CD14-positive monocyte (primary cell): ENCODE results near the gene PDZRN3. TPM values are rescaled to one million over a fixed set of nuclear protein-coding genes. Genes with fewer than 3 reads are reported as not detected.

Experiments
- DNase-seq, 3 donors: peaks; one replicate each; pipeline ENCODE4 v3.0.0-alpha.2; 2011 to 2022
- H2AFZ ChIP-seq: 2 replicates; pipeline ENCODE4 v1.6.0; 2012; ENCODE audit warnings: mild to moderate bottlenecking, low read depth, low read length, inconsistent platforms; ENCODE audit not compliant: insufficient read depth, poor library complexity, severe bottlenecking
- H3K27ac ChIP-seq, 2 donors: 1 replicate in 1 of 2; 2 replicates in 1 of 2; pipeline ENCODE4 v1.5.1; 2012 to 2013; ENCODE audit warnings: low read length in 2 of 2, control low read depth in 1 of 2, inconsistent platforms in 1 of 2, low read depth in 1 of 2, mild to moderate bottlenecking in 1 of 2
- H3K27me3 ChIP-seq, 2 donors: one replicate each; pipeline versions ENCODE4 v1.6.0 to v1.6.1; 2011 to 2013; ENCODE audit warnings: low read length in 2 of 2; ENCODE audit not compliant: control insufficient read depth in 2 of 2, insufficient read depth in 2 of 2
- H3K36me3 ChIP-seq, 2 donors: replicated peaks in 1 of 2; 1 replicate in 1 of 2; 2 replicates in 1 of 2; pipeline versions ENCODE4 v1.5.1 to v1.6.1; 2012 to 2013; ENCODE audit warnings: low read length in 2 of 2, control low read depth in 1 of 2, inconsistent platforms in 1 of 2, mild to moderate bottlenecking in 1 of 2; ENCODE audit not compliant: insufficient read depth in 2 of 2, control insufficient read depth in 1 of 2
- H3K4me1 ChIP-seq, 2 donors: 1 replicate in 1 of 2; 2 replicates in 1 of 2; pipeline versions ENCODE4 v1.5.1 to v1.6.1; 2012 to 2013; ENCODE audit warnings: low read length in 2 of 2, control low read depth in 1 of 2, inconsistent platforms in 1 of 2, mild to moderate bottlenecking in 1 of 2, moderate library complexity in 1 of 2; ENCODE audit not compliant: insufficient read depth in 2 of 2, control insufficient read depth in 1 of 2
- H3K4me2 ChIP-seq: replicated peaks from 2 replicates; pipeline ENCODE3; 2012; ENCODE audit warnings: low read length, moderate library complexity, mild to moderate bottlenecking; ENCODE audit not compliant: poor library complexity, severe bottlenecking; ENCODE audit errors: extremely low read depth
- H3K4me3 ChIP-seq, 3 experiments: fragments of 200-600 bp in 1 of 3; sonication (generic) in 1 of 3; replicated peaks in 1 of 3; 1 replicate in 2 of 3; 2 replicates in 1 of 3; pipeline ENCODE4 v1.5.1; 2011 to 2013; ENCODE audit warnings: low read length in 3 of 3, mild to moderate bottlenecking in 3 of 3, control low read depth in 2 of 3, low read depth in 2 of 3, inconsistent platforms in 1 of 3, moderate library complexity in 1 of 3
- H3K79me2 ChIP-seq: 2 replicates; pipeline ENCODE4 v1.6.0; 2012; ENCODE audit warnings: mild to moderate bottlenecking, control low read depth, inconsistent platforms, low read length, moderate library complexity; ENCODE audit not compliant: insufficient read depth
- H3K9ac ChIP-seq: 2 replicates; pipeline ENCODE4 v1.6.0; 2017; ENCODE audit warnings: low read length, mild to moderate bottlenecking; ENCODE audit not compliant: insufficient read depth, poor library complexity, severe bottlenecking
- H3K9me3 ChIP-seq, 2 donors: replicated peaks in 1 of 2; 1 replicate in 1 of 2; 2 replicates in 1 of 2; pipeline versions ENCODE4 v1.5.1 to v1.6.1; 2012 to 2013; ENCODE audit warnings: low read length in 2 of 2, control low read depth in 1 of 2; ENCODE audit not compliant: control insufficient read depth in 1 of 2, insufficient read depth in 1 of 2
- H4K20me1 ChIP-seq: 2 replicates; pipeline ENCODE4 v1.6.0; 2012; ENCODE audit warnings: mild to moderate bottlenecking, low read length, control low read depth, moderate library complexity; ENCODE audit not compliant: insufficient read depth
- H3K27ac Mint-ChIP-seq, 7 donors: one replicate each; pipeline ENCODE4 v1.8.0; 2020; ENCODE audit warnings: mild to moderate bottlenecking in 7 of 7, mixed read lengths in 7 of 7, moderate library complexity in 6 of 7, inconsistent platforms in 2 of 7
- H3K27me3 Mint-ChIP-seq, 3 donors: one replicate each; pipeline ENCODE4 v1.8.0; 2021 to 2022; ENCODE audit warnings: low read depth in 3 of 3, mild to moderate bottlenecking in 3 of 3, mixed read lengths in 3 of 3, moderate library complexity in 3 of 3, inconsistent platforms in 1 of 3
- H3K36me3 Mint-ChIP-seq, 2 donors: one replicate each; pipeline ENCODE4 v1.8.0; 2020; ENCODE audit warnings: mixed read lengths in 2 of 2, inconsistent platforms in 1 of 2, mild to moderate bottlenecking in 1 of 2
- H3K4me1 Mint-ChIP-seq: one replicate; pipeline ENCODE4 v1.8.0; 2020; ENCODE audit warnings: mild to moderate bottlenecking, mixed read lengths
- H3K4me3 Mint-ChIP-seq, 2 donors: one replicate each; pipeline ENCODE4 v1.8.0; 2020; ENCODE audit warnings: mild to moderate bottlenecking in 2 of 2, mixed read lengths in 2 of 2, moderate library complexity in 1 of 2
- H3K9me3 Mint-ChIP-seq, 7 donors: one replicate each; pipeline ENCODE4 v1.8.0; 2020 to 2022; ENCODE audit warnings: mixed read lengths in 7 of 7, mild to moderate bottlenecking in 6 of 7, moderate library complexity in 6 of 7, inconsistent platforms in 2 of 7
- WGBS: methylation state at CpG from one replicate; pipeline ENCODE4 v1.1.5; 2013; ENCODE audit warnings: missing lambda C conversion rate; ENCODE audit not compliant: insufficient coverage; 5-methylcytosine and 5-hydroxymethylcytosine counted together
- intact Hi-C, 2 donors: fragments of 100-400 bp; cut with micrococcal nuclease; formaldehyde crosslinking; loops; one replicate each; pipeline versions ENCODE4 v1.15.0 to v1.15.1; 2023
- polyA plus RNA-seq, 3 donors: library from polyadenylated mRNA; depleted of rRNA in 1 of 3; unstranded in 2 of 3; stranded (reverse) in 1 of 3; fragments of 300-500 nt in 2 of 3; fragments of >200 nt in 1 of 3; fragmentation: Illumina TruSeq in 2 of 3; gene quantifications; 1 replicate in 2 of 3; 2 replicates in 1 of 3; pipeline ENCODE4 v1.2.3, GENCODE V29; 2012 to 2021
- TF ChIP-seq, protein P1 (sequence below): fragments of 200-600 bp; IDR thresholded peaks from one replicate; pipeline ENCODE4 v1.8.0; 2022; ENCODE audit warnings: antibody characterized with exemption, mild to moderate bottlenecking

Gene PDZRN3
- polyA plus RNA-seq, 3 donors = not detected

DNA sequence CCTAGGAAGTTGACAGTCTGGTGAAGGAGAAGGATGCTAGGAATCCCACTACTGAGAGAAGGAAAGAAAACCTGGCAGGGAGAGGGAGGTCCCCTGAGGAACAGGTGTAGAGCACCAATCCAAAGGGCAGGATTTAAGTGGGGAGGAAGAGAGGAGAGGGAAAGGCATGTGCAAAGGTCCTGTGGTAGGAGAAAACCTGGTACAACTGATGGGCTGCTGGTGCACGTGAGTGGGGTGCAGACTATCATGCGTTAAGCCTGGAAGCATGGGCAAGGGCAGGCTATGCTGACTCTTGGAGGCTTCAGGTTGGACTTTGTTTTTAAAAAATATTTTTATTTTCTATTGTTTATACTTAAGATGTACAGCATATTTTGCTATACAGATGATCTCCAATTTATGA lies 209.6 kb downstream of the PDZRN3 start:
- no peak for DNase-seq
- no peaks in the 10 kb centered on the region for H3K9me3 ChIP-seq
- no peak overlapping the region for H3K4me2 ChIP-seq
- peaks cover 0 to 2% of the 10 kb centered on the region in 2 donors for H3K27me3 ChIP-seq
- H2AFZ ChIP-seq = no peak overlapping the region
- H3K4me3 Mint-ChIP-seq = no peak overlapping the region
- no CpG with 5 or more reads among the region's 2 CpGs for WGBS
- peaks cover 0 to 5% (median 0%) of the 10 kb centered on the region in 7 donors for H3K9me3 Mint-ChIP-seq
- H3K4me1 ChIP-seq = no peaks in the 10 kb centered on the region
- no peak overlapping the region for H3K27ac ChIP-seq
- H3K27me3 Mint-ChIP-seq = peaks cover 0 to 10% (median 9%) of the 10 kb centered on the region in 3 donors
- TF ChIP-seq, protein P1, sequence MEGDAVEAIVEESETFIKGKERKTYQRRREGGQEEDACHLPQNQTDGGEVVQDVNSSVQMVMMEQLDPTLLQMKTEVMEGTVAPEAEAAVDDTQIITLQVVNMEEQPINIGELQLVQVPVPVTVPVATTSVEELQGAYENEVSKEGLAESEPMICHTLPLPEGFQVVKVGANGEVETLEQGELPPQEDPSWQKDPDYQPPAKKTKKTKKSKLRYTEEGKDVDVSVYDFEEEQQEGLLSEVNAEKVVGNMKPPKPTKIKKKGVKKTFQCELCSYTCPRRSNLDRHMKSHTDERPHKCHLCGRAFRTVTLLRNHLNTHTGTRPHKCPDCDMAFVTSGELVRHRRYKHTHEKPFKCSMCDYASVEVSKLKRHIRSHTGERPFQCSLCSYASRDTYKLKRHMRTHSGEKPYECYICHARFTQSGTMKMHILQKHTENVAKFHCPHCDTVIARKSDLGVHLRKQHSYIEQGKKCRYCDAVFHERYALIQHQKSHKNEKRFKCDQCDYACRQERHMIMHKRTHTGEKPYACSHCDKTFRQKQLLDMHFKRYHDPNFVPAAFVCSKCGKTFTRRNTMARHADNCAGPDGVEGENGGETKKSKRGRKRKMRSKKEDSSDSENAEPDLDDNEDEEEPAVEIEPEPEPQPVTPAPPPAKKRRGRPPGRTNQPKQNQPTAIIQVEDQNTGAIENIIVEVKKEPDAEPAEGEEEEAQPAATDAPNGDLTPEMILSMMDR = no peak
- no peak overlapping the region for H3K4me3 ChIP-seq
- H3K79me2 ChIP-seq = no peaks in the 10 kb centered on the region
- no peaks in the 10 kb centered on the region for H3K36me3 Mint-ChIP-seq
- intact Hi-C loops = no loop called here
- no peaks in the 10 kb centered on the region for H4K20me1 ChIP-seq
- no peak overlapping the region for H3K9ac ChIP-seq
- H3K27ac Mint-ChIP-seq = peak overlapping the region in 1 of 7 donors; percentile 54
- H3K4me1 Mint-ChIP-seq = no peaks in the 10 kb centered on the region
- H3K36me3 ChIP-seq = no peaks in the 10 kb centered on the region

DNA sequence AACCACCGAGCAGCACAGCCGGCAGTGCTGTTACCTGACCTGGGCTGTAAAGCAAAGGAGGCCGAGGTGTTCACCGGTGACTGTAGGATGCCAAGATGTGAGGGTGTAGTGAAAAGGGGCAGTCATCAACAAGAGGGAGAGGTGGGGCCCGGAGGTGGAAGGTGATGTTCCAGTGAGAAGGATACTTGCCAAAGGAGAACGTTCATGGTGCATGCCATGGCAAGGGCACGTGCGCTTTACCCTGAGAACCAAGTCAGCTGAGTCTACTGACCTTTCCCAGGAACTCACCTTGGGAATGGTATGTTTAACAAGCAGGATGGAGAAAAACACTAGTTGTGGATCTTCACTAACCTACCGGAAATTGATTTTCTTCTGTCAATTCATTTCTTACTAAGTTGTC lies 211.1 kb downstream of the PDZRN3 start:
- H3K4me1 ChIP-seq = no peaks in the 10 kb centered on the region
- no peaks in the 10 kb centered on the region for H3K36me3 ChIP-seq
- Mint-ChIP-seq H3K4me1 (no peaks in the 10 kb centered on the region), H3K9me3 (peaks cover 0 to 5% (median 0%) of the 10 kb centered on the region in 7 donors), H3K4me3 (no peak overlapping the region), H3K36me3 (no peaks in the 10 kb centered on the region), H3K27me3 (peaks cover 0 to 11% (median 9%) of the 10 kb centered on the region in 3 donors), H3K27ac (peak overlapping the region in 1 of 7 donors; percentile 21)
- TF ChIP-seq, protein P1 = no peak
- intact Hi-C loops = no loop called here
- H3K79me2 ChIP-seq = no peaks in the 10 kb centered on the region
- H3K4me3 ChIP-seq = no peak overlapping the region
- DNase-seq = no peak
- H3K9me3 ChIP-seq = no peaks in the 10 kb centered on the region
- WGBS = 91% methylated on average over 5 of the region's 9 CpGs
- no peaks in the 10 kb centered on the region for H4K20me1 ChIP-seq
- no peak overlapping the region for H3K9ac ChIP-seq
- no peak overlapping the region for H3K27ac ChIP-seq
- H2AFZ ChIP-seq = no peak overlapping the region
- no peak overlapping the region for H3K4me2 ChIP-seq
- peaks cover 0 to 2% of the 10 kb centered on the region in 2 donors for H3K27me3 ChIP-seq
